K562 (cell line): ENCODE results near the gene FIBP. TPM values are rescaled to one million over a fixed set of nuclear protein-coding genes. Genes with fewer than 3 reads are reported as not detected.

Experiments used
- ASH1L ChIP-seq: fragments of 450-650 bp; IDR thresholded peaks from 2 replicates; pipeline ENCODE4 v1.6.1; 2018; ENCODE audit warnings: borderline replicate concordance, mild to moderate bottlenecking, low read depth; ENCODE audit not compliant: partially characterized antibody
- BACH1 ChIP-seq: fragments of 200-800 bp; sonication (Bioruptor generic); IDR thresholded peaks from 2 replicates; pipeline ENCODE4 v1.6.1; 2016; ENCODE audit warnings: missing genetic modification characterization, missing compliant biosample characterization
- GATA2 ChIP-seq: sonication (generic); formaldehyde crosslinking; IDR thresholded peaks from 2 replicates; pipeline ENCODE4 v1.4.0; 2020; ENCODE audit warnings: mild to moderate bottlenecking, missing genetic modification reagents
- JUNB ChIP-seq: fragments of 450-650 bp; formaldehyde crosslinking; conservative IDR thresholded peaks from 2 replicates; pipeline ENCODE4 v1.4.0; 2020; ENCODE audit warnings: mild to moderate bottlenecking
- LARP7 ChIP-seq: fragments of 450-650 bp; IDR thresholded peaks from 2 replicates; pipeline ENCODE4 v1.6.1; 2016
- MTA1 ChIP-seq: fragments of 450-650 bp; IDR thresholded peaks from 2 replicates; pipeline ENCODE4 v1.6.1; 2017; ENCODE audit warnings: borderline replicate concordance
- NCOA2 ChIP-seq, 2 experiments: fragments of 450-650 bp; IDR thresholded peaks; 2 replicates each; pipeline ENCODE4 v1.6.1; 2018; ENCODE audit warnings: mild to moderate bottlenecking in 2 of 2, moderate library complexity in 1 of 2; ENCODE audit not compliant: partially characterized antibody in 2 of 2
- NFYB ChIP-seq: IDR thresholded peaks from 2 replicates; pipeline ENCODE4 v1.6.1; 2011; ENCODE audit warnings: mild to moderate bottlenecking, moderate library complexity; ENCODE audit not compliant: insufficient read length; ENCODE audit errors: extremely low read depth
- PCBP2 ChIP-seq: fragments of 200-400 bp; formaldehyde crosslinking; IDR thresholded peaks from 2 replicates; pipeline ENCODE4 v1.6.1; 2018; ENCODE audit warnings: low read length, low read depth, mild to moderate bottlenecking, moderate library complexity; ENCODE audit not compliant: poor library complexity, severe bottlenecking
- PHB ChIP-seq: fragments of 250-450 bp; sonication (Bioruptor Pico); IDR thresholded peaks from 2 replicates; pipeline ENCODE4 v1.5.0; 2021
- RAD21 ChIP-seq, 2 experiments: fragments of 250-450 bp in 1 of 2; fragments of 450-650 bp in 1 of 2; sonication (Bioruptor Pico) in 1 of 2; formaldehyde crosslinking in 1 of 2; IDR thresholded peaks in 1 of 2; conservative IDR thresholded peaks in 1 of 2; 2 replicates each; pipeline versions ENCODE4 v1.4.0 to v1.8.0; 2020 to 2022; ENCODE audit warnings: mild to moderate bottlenecking in 2 of 2, moderate library complexity in 1 of 2
- SMAD4 ChIP-seq: fragments of 250-450 bp; sonication (Bioruptor Pico); conservative IDR thresholded peaks from 2 replicates; pipeline ENCODE4 v1.8.0; 2021; ENCODE audit warnings: inconsistent platforms, mild to moderate bottlenecking, moderate library complexity
- YY1 ChIP-seq, 3 experiments: IDR thresholded peaks; 2 replicates each; pipeline ENCODE4 v1.6.1; 2011; ENCODE audit warnings: low read length in 2 of 3, mild to moderate bottlenecking in 2 of 3, moderate library complexity in 2 of 3, borderline replicate concordance in 1 of 3, control low read depth in 1 of 3, low read depth in 1 of 3; ENCODE audit not compliant: insufficient read depth in 3 of 3, insufficient replicate concordance in 2 of 3, control insufficient read depth in 1 of 3, insufficient read length in 1 of 3; ENCODE audit errors: extremely low read depth in 1 of 3
- ZNF212 ChIP-seq: fragments of 450-650 bp; formaldehyde crosslinking; IDR thresholded peaks from 2 replicates; pipeline ENCODE4 v1.4.0; 2020; ENCODE audit warnings: mild to moderate bottlenecking
- ZNF217 ChIP-seq: sonication (generic); formaldehyde crosslinking; IDR thresholded peaks from 2 replicates; pipeline ENCODE4 v1.8.0; 2022; ENCODE audit warnings: mild to moderate bottlenecking, missing genetic modification reagents
- ZNF668 ChIP-seq: fragments of 250-450 bp; sonication (Bioruptor Pico); IDR thresholded peaks from 2 replicates; pipeline ENCODE4 v1.8.0; 2022; ENCODE audit warnings: mild to moderate bottlenecking, inconsistent platforms
- polyA plus RNA-seq, 8 experiments: library from polyadenylated mRNA; depleted of rRNA in 4 of 8; stranded (reverse) in 5 of 8; unstranded in 3 of 8; fragments of >200 nt; fragmentation: Nextera tagmentation in 2 of 8; fragmentation: Illumina TruSeq in 1 of 8; extraction: Ambion mirVana in 2 of 8; extraction: Trizol in 1 of 8; gene quantifications; 2 replicates each; pipeline versions ENCODE4 v1.2.1 to v1.2.3, GENCODE V29; 2011 to 2014; ENCODE audit warnings: inconsistent platforms in 1 of 8, missing spikeins in 1 of 8
- total RNA-seq, 7 experiments: library from RNA; depleted of rRNA in 6 of 7; stranded (reverse); fragments of >200 nt in 6 of 7; fragmentation: Illumina TruSeq in 2 of 7; extraction: Trizol in 2 of 7; gene quantifications; 2 replicates each; pipeline versions ENCODE4 v1.2.1 to v1.2.3, GENCODE V29; 2011 to 2021; ENCODE audit warnings: low replicate concordance in 1 of 7
- TF ChIP-seq, protein P1 (sequence below): IDR thresholded peaks from 2 replicates; pipeline ENCODE4 v1.6.1; 2012; ENCODE audit warnings: low read depth, low read length, improper control_type of control experiment, borderline replicate concordance
- TF ChIP-seq, protein P2 (sequence below): fragments of 250-450 bp; sonication (Bioruptor Pico); IDR thresholded peaks from 2 replicates; pipeline ENCODE4 v1.4.0; 2020; ENCODE audit warnings: borderline replicate concordance
- TF ChIP-seq, protein P3 (sequence below): fragments of 250-450 bp; sonication (Bioruptor Pico); IDR thresholded peaks from 2 replicates; pipeline ENCODE4 v1.5.1; 2021; ENCODE audit warnings: mild to moderate bottlenecking
- TF ChIP-seq, protein P4 (sequence below): fragments of 450-650 bp; IDR thresholded peaks from 2 replicates; pipeline ENCODE4 v1.6.1; 2017; ENCODE audit warnings: antibody characterized with exemption

The FIBP gene
- total and polyA plus RNA-seq, 9 of the 15 experiments (the other 6 are each of a cell fraction or from before 2014, with no cell fraction given): 41.2 to 79.2 (median 48.6) TPM

DNA sequence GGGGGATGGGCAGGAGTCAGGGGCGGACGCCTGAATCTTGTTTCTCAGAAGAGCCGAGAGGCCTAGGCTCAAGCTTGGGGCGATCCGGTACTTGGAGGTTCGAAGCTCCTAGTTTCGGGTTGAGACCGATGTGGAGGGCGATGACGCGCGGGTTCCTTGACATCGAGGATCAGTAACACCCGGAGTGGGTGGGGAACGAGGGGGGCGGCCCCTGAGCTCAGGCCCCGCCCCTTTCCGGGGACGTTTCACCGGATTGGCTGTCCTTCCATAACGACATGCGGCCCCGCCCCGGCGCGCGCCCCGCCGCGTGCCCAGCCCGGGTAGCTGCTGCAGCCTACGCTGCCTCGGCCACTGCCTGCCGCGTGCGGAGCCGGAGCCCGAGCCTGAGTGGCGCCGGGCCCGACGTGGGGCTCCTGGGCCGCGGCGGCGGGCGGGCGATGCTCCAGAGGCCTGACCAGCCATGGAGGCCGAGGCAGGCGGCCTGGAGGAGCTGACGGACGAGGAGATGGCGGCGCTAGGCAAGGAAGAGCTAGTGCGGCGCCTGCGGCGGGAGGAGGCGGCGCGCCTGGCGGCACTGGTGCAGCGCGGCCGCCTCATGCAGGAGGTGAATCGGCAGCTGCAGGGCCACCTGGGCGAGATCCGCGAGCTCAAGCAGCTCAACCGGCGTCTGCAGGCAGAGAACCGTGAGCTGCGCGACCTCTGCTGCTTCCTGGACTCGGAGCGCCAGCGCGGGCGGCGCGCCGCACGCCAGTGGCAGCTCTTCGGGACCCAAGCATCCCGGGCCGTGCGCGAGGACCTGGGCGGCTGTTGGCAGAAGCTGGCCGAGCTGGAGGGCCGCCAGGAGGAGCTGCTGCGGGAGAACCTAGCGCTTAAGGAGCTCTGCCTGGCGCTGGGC lies 2.3 kb upstream of the FIBP start, which contains the start of gene CCDC85B (continued):
- TF ChIP-seq ZNF217 (CRISPR knock-in tag) (no peak), NFYB (no peak), YY1 (IDR thresholded peaks at IDR 0.05; ENCODE audit: borderline replicate concordance in 1 of 3, control insufficient read depth in 1 of 3, extremely low read depth in 1 of 3, insufficient read depth in 3 of 3, insufficient read length in 1 of 3, insufficient replicate concordance in 2 of 3, low read depth in 1 of 3, low read length in 2 of 3) (peak; percentile 32 to 78 (median 66)), MTA1 (no peak), RAD21 (CRISPR knock-in tag; conservative IDR thresholded peaks at IDR 0.05 in 1 of 2, IDR thresholded peaks at IDR 0.05 in 1 of 2) (no peak; a peak in 1 of 4 replicates), PCBP2 (no peak), GATA2 (CRISPR knock-in tag) (no peak), LARP7 (no peak), PHB (CRISPR knock-in tag) (no peak), JUNB (CRISPR knock-in tag) (no peak), BACH1 (tag) (no peak), ZNF212 (no peak), SMAD4 (CRISPR knock-in tag) (peak; percentile 88), NCOA2 (IDR thresholded peaks at IDR 0.05; ENCODE audit: partially characterized antibody in 2 of 2) (no peak), ASH1L (no peak), ZNF668 (CRISPR knock-in tag) (no peak)
- TF ChIP-seq, protein P1, sequence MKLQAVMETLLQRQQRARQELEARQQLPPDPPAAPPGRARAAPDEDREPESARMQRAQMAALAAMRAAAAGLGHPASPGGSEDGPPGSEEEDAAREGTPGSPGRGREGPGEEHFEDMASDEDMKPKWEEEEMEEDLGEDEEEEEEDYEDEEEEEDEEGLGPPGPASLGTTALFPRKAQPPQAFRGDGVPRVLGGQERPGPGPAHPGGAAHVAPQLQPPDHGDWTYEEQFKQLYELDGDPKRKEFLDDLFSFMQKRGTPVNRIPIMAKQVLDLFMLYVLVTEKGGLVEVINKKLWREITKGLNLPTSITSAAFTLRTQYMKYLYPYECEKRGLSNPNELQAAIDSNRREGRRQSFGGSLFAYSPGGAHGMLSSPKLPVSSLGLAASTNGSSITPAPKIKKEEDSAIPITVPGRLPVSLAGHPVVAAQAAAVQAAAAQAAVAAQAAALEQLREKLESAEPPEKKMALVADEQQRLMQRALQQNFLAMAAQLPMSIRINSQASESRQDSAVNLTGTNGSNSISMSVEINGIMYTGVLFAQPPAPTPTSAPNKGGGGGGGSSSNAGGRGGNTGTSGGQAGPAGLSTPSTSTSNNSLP: no peak
- TF ChIP-seq, protein P2, sequence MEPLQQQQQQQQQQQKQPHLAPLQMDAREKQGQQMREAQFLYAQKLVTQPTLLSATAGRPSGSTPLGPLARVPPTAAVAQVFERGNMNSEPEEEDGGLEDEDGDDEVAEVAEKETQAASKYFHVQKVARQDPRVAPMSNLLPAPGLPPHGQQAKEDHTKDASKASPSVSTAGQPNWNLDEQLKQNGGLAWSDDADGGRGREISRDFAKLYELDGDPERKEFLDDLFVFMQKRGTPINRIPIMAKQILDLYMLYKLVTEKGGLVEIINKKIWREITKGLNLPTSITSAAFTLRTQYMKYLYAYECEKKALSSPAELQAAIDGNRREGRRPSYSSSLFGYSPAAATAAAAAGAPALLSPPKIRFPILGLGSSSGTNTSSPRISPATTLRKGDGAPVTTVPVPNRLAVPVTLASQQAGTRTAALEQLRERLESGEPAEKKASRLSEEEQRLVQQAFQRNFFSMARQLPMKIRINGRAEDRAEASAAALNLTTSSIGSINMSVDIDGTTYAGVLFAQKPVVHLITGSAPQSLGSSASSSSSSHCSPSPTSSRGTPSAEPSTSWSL (CRISPR knock-in tag): peak; percentile 94
- TF ChIP-seq, protein P3, sequence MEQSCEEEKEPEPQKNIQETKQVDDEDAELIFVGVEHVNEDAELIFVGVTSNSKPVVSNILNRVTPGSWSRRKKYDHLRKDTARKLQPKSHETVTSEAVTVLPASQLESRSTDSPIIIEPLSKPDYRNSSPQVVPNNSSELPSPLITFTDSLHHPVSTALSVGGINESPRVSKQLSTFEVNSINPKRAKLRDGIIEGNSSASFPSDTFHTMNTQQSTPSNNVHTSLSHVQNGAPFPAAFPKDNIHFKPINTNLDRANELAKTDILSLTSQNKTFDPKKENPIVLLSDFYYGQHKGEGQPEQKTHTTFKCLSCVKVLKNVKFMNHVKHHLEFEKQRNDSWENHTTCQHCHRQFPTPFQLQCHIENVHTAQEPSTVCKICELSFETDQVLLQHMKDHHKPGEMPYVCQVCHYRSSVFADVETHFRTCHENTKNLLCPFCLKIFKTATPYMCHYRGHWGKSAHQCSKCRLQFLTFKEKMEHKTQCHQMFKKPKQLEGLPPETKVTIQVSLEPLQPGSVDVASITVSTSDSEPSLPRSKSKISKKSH: no peak
- TF ChIP-seq, protein P4, sequence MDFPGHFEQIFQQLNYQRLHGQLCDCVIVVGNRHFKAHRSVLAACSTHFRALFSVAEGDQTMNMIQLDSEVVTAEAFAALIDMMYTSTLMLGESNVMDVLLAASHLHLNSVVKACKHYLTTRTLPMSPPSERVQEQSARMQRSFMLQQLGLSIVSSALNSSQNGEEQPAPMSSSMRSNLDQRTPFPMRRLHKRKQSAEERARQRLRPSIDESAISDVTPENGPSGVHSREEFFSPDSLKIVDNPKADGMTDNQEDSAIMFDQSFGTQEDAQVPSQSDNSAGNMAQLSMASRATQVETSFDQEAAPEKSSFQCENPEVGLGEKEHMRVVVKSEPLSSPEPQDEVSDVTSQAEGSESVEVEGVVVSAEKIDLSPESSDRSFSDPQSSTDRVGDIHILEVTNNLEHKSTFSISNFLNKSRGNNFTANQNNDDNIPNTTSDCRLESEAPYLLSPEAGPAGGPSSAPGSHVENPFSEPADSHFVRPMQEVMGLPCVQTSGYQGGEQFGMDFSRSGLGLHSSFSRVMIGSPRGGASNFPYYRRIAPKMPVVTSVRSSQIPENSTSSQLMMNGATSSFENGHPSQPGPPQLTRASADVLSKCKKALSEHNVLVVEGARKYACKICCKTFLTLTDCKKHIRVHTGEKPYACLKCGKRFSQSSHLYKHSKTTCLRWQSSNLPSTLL: no peak
